Ramos (cell line): ENCODE results near the gene DHRS13.

Experiments used
- in situ Hi-C: fragments of 300-500 bp; cut with MboI; formaldehyde crosslinking; loops from one replicate; pipeline ENCODE4 v1.14.3; 2022; ENCODE audit warnings: low sequenced_read_pairs; ENCODE audit not compliant: unreplicated experiment

The DHRS13 gene

DNA sequence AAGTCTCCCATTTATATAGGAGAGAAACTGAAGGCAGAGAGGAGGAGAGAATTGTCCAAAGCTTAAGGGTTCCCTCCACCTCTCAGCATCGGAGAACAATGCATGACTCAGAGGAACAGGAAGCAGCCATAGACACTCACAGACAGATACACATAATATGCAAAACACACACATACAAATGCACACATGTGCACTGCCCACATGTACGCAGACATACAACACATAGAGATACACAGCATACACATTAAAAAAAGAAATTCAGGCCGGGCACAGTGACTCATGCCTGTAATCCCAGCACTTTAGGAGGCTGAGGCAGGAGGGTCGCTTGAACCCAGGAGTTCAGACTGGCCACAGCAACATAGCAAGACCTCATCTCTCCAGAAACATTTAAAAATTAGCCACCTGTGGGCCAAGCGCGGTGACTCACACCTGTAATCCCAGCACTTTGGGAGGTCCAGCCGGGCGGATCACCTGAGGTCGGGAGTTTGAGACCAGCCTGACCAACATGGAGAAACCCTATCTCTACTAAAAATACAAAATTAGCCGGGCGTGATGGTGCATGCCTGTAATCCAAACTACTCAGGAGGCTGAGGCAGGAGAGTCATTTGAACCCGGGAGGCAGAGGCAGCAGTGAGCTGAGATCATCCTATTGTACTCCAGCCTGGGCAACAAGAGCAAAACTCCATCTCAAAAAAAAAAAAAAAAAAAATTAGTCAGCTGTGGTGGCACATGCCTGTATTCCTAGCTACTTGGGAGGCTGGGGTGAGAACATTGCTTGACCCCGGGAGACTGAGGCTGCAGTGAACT lies 36.7 kb downstream of the DHRS13 start:
- in situ Hi-C loops, result no loop called here

DNA sequence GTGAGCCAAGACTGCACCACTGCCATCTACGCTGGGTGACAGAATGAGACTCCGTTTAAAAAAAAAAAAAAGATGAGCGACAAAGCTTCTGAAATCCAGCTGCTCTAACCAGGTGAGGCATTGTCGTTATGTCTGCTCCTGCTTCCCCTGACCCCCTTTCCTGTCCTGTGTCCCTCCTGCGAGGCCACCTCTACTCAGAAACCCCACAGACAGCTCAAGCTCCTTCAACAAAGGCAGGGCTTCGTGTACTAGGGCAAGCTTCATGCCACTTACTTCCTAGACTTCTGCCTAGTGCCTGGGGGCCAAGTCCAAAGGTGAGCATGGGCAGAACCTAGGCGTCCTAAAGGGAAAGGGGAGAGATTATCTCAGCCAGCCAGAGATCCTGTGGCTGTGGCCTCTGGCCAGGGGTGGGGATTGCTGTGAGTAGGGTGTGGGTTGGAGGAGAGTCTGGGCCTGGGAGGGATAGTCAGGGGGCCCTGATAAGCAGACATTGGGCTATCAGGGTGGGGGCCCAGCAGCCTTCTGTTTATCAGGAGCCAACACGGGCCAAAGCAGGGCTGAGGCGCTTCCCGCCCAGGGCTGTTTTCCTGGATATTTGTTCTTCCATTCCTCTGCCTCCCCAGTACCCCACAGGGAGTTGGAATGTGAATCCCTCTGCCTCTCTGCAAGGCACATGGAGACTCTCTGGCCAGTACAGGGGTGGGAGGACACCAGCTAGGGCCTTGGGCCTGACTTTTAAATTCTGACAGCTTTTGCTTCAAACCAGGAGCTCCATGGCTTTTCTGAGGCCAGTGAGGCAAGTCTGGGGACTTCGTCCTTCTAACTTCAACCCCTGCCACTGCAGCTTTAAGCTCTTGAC lies 37.7 kb downstream of the DHRS13 start:
- in situ Hi-C loops, result loop anchor here (5.0 kb wide), 1 partner anchor 47 kb away; no protein-coding TSS in a partner anchor

DNA sequence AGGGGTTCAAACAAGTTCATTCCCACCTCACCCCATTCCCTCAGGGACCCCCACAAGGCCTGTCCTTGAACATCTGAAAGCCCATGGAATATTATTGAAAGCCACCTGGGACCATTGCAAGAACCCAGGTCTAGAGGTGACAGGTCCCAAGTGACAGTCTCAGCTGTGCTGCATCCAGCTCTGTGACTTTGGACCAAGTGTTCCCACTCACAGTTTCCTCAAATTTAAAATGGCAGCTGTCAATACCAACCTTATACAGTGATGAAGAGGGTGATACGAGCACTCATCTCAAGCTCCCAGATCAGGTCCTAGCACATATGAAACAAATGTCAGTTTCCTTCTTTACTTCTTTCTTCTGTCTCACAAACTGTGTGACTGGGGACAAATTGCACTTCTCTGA lies 38.9 kb downstream of the DHRS13 start:
- in situ Hi-C loops, result loop anchor here (5.0 kb wide), 1 partner anchor 48 kb away; no protein-coding TSS in a partner anchor

DNA sequence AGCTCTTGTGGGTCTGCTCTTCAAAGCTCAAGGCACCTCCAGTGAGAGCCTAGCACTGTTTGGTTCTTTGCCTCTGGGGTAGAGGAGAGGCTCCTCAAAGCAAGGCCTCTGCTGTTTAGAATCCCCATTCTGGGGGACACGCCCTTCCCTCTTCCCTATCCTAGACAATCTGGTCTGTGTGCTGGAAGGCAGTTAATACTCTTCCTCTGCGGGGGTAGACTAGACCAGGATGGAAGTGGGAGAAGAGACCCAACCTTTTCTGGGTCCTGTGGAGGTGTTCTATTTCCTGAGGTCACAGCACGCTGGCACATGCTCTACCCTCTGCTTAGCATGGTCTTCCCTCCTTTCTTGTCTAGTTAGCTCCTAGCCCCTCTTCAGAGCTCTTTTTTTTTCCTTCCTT lies 40.3 kb downstream of the DHRS13 start:
- in situ Hi-C loops, result loop anchor here (5.0 kb wide), 1 partner anchor 50 kb away; no protein-coding TSS in a partner anchor

DNA sequence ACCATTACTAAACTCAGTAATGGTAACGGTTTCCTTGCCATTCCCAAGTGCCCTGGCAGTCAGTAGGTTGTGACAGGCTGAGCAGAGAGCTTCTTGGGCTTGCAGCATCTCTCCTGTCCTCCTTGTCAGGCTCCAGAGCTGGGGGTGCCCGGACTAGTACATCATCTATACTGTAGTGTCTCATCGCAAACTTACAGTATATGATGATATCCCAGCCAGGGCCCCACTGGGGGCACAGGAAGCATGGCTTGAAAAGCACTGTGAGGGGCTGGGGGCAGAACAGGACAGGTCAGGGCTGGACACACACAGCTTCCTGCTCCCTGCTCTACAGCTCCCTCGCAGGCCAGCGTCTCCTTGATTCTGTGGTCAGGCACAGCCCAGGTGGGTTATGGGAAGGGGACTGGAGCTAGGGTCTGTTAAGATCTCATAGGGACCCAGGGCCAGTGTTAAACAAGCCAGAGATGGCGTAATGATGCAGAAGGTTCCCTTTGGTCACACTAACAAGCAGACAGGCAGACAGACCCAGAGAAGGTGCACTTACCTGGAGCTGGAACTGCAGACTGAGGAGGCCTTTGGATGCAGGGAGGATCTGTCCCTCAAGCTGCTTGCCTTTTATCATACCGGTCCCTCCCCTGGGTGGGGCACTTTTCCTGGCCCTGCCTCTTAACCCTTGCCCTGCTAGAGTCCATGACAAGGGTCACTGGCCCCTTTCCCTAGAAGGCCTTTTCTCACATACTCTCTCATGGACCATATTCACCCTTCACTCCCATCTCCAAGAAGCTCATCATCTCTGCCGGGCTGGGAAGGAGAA lies 41.3 kb downstream of the DHRS13 start:
- in situ Hi-C loops, result loop anchor here (5.0 kb wide), 1 partner anchor 51 kb away; no protein-coding TSS in a partner anchor

DNA sequence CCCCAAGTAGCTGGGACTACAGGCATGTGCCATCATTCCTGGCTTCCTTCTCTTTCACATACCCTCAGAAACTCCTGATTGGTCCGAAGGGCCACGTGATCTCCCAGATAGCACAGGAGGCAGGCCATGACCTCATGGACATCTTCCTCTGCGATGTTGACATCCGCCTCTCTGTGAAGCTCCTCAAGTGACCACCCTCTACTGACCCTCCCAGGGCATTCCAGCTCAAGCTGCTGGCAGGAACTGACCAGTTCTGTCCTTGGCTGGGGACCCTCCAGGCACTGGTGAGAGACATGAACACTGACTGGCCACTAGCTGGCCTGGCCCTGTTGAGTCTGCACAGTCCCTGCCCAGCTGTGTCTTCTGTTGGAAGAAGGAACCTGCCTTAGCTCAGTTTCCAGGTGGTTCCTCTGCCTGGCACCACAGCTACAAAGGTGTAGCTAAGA lies 42.5 kb downstream of the DHRS13 start:
- in situ Hi-C loops, result loop anchor here (5.0 kb wide), 1 partner anchor 52 kb away; no protein-coding TSS in a partner anchor

DNA sequence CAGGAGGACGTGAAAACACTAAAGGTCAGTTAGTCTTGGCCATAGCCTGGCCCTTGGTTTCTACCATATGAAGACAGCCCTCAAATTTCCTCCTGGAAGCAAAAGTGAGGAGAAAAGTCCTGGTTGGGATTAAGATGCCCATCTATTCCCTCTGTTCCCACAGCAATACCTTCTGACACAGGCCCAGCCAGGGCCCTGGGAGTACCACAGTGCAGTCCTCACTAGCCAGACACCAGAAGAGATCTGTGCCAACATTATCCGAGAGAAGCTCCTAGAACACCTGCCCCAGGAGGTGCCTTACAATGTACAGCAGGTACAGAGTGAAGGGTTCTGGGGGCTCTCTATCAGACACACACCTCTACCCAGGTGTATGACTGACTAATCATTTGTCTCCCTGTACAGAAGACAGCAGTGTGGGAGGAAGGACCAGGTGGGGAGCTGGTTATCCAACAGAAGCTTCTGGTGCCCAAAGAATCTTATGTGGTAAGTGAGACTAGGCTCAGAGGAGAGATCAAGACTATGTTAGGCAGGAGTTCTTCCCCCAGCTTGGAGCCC lies 44.0 kb downstream of the DHRS13 start:
- in situ Hi-C loops, result loop anchor here (5.0 to 10.0 kb wide), 2 partner anchors 33 to 64 kb away; no protein-coding TSS in a partner anchor

DNA sequence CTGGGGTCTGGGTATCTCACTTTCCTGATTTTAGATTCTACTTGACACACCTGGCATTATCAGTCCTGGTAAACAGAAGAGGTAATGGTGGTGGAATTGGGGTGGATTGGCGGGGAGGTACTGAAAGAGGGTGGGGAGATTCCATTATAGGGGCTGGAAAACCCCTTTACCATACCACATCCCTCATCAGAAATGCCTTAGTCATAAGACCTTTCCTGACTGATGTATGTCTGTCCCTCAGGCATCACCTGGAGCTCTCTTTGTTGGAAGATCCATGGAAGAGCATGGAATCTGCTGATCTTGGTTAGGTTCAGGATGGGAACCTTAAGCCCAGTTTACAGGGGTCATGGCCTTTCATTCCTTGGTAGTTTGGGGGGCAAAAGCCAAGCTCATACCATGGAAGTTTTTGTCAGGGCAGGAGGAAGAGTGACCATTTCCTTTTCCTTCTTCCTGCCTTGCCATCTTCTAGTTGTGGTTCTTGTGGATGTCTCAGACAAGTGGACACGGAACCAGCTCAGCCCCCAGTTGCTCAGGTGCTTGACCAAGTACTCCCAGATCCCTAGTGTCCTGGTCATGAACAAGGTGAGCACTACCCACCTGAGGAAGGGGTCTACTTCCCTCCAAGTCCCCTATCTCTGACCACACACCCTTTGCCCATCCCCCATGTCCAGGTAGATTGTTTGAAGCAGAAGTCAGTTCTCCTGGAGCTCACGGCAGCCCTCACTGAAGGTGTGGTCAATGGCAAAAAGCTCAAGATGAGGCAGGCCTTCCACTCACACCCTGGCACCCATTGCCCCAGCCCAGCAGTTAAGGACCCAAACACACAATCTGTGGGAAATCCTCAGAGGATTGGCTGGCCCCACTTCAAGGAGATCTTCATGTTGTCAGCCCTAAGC lies 44.7 kb downstream of the DHRS13 start:
- in situ Hi-C loops, result loop anchor here (5.0 to 10.0 kb wide), 2 partner anchors 34 to 63 kb away; no protein-coding TSS in a partner anchor

DNA sequence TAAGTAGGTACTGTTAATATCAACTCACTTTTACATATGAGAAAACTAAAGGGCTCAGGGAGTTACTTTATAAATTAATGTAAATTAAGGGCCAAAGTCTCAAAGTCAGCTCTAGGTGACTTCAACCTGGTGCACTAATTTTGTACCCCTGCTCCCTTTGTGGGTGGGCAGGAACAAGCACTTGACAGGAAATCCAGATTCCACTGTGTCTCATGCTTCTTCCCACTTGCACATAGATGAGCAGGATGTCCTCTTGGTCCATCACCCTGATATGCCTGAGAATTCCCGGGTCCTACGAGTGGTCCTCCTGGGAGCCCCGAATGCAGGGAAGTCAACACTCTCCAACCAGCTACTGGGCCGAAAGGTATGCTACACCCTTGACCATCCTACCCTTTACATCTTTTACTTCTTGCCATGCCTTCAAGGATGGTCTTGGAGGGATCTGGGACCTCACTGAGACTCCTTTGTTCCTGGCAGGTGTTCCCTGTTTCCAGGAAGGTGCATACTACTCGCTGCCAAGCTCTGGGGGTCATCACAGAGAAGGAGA lies 46.8 kb downstream of the DHRS13 start:
- in situ Hi-C loops, result loop anchor here (5.0 to 10.0 kb wide), 2 partner anchors 36 to 61 kb away; no protein-coding TSS in a partner anchor

DNA sequence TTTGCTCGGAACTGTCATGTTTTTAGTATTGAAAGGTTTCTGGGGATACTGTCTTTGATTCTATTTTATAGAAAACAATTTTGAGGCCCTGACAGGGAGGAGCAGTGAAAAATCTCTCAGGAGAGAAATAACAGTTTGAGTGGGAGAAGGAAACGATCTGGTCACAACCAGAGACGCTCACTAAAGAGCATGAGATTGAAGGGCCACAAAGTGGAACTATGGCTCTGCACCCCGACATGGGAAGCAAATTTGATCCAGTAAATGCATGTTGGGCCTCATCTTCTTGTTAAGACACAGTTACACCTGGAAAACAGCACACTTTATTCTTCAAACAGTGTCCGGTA lies 47.6 kb downstream of the DHRS13 start:
- in situ Hi-C loops, result loop anchor here (5.0 to 10.0 kb wide), 2 partner anchors 37 to 61 kb away; no protein-coding TSS in a partner anchor

DNA sequence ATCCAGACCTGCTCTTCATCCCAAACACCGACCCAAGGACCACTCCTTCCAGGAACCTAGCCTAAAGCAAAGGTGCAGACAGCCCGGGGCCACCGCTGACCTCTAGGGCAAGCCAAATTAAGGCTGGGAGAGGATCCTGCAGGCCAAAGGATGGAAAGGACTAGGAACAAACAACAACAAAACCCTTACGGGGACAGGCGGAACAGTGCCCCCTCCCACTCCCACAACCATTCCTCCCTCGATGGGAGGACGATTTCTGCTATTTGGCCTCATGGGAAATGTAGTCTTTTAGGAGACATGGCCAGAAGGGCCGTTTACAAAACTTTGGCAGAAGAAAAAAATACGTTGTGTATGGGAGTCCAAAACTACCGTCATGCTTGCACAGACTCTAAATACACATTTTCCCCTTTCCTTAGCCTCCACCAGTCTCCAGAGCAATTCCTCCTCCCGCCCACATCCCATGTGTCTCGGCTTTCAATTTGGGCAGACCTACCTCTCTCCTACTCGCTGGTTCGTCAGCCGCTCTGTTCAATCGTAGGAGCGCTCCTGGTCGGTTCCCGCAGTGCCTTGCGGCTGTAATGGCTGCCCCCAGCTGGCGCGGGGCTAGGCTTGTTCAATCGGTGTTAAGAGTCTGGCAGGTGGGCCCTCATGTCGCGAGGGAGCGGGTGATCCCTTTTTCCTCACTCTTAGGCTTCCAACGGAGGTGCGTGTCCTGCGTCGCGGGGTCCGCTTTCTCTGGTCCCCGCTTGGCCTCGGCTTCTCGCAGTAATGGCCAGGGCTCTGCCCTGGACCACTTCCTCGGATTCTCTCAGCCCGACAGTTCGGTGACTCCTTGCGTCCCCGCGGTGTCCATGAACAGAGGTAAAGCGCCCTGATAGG lies 48.2 kb downstream of the DHRS13 start, which contains the start of gene ERAL1:
ERAL1 (plus strand) TSS at position 560 of the 879 bp plus-strand sequence; CDS start at position 579, 19 bp downstream.
- in situ Hi-C loops, result loop anchor here (5.0 to 10.0 kb wide), 2 partner anchors 38 to 60 kb away; no protein-coding TSS in a partner anchor

DNA sequence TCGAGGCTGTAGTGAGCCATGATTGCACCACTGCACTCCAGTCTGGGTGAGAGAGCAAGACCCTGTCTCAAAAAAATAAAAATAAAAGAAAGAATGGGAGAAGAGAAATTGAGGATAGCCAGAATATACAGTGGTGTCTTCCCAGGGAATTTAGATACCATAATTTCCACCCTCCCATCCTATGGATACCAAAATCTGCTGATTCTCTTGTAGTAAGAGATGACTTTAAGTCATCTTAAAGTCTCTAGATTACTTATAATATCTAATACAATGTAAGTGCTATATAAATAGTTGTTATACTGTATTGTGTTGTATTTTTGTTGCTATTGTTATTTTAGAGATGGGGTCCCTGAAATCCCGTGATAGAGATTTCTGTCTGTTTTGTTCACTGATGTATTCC lies 49.6 kb downstream of the DHRS13 start:
- in situ Hi-C loops, result loop anchor here (10.0 kb wide), 1 partner anchor 58 kb away; no protein-coding TSS in a partner anchor

DNA sequence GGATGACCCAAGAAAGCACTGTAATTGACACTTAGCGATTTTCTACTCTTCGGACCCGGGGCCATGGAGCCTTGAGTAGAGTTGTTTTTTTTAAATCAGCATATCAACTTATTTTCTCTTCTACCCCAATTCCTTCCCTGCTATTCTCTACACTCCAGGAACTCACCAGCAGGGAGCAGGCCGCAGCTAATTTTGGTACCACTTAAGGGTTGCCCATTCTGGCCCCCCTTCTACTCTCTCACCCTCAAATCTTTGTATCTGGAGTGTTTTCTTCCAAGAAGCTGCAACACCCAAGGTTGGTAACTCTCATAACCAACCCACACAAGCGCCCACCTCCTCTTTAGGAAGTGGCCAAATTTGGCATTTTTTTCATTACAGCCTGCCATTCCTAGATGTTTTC lies 53.6 kb downstream of the DHRS13 start:
- in situ Hi-C loops, result loop anchor here (25.0 kb wide), 1 partner anchor 438 kb away; the partner anchor contains the start of gene NUFIP2

DNA sequence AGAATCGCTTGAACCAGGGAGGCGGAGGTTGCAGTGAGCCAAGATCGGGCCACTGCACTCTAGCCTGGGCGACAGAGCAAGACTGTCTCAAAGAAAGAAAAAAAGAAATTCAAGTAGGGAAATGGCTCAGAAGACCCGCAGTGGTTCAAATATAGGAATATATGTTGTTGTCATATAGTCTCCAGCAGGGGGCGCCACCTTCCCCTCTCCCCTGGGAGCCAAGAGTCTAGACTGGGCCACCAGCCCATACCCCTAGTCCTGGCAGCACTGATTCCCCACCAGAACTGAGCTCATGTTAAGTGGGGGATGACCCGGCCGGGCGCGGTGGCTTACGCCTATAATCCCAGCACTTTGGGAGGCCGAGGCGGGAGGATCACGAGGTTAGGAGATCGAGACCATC lies 54.2 kb downstream of the DHRS13 start:
- in situ Hi-C loops, result loop anchor here (25.0 kb wide), 1 partner anchor 439 kb away; the partner anchor contains the start of gene NUFIP2
